Measurements from ENCODE around the gene GATD1.

DNA sequence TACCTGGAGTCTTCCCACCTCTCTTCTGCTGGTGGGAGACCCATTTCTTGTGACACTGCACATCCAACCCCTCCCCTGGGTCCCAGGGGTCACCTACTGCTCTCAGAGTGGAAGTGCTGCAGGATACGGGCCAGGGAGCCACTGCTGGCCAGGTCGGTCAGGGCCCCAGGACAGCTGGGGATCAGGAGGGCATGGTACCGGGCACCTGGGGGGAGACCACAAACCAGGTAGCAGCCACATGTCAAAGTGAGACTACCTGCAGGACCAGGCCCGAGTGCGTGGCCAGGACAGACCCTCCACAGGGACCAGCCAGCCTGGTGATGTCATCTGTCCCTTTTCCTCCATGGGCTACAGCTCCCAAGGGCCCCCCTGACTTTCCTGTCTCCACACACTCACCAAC lies 3.9 kb downstream of the GATD1 start:
- TF ChIP-seq, protein P1, sequence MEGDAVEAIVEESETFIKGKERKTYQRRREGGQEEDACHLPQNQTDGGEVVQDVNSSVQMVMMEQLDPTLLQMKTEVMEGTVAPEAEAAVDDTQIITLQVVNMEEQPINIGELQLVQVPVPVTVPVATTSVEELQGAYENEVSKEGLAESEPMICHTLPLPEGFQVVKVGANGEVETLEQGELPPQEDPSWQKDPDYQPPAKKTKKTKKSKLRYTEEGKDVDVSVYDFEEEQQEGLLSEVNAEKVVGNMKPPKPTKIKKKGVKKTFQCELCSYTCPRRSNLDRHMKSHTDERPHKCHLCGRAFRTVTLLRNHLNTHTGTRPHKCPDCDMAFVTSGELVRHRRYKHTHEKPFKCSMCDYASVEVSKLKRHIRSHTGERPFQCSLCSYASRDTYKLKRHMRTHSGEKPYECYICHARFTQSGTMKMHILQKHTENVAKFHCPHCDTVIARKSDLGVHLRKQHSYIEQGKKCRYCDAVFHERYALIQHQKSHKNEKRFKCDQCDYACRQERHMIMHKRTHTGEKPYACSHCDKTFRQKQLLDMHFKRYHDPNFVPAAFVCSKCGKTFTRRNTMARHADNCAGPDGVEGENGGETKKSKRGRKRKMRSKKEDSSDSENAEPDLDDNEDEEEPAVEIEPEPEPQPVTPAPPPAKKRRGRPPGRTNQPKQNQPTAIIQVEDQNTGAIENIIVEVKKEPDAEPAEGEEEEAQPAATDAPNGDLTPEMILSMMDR (IDR thresholded peaks at IDR 0.05 in 2 of 3, conservative IDR thresholded peaks at IDR 0.05 in 1 of 3; ENCODE audit: borderline replicate concordance in 1 of 3, insufficient read depth in 1 of 3, low read depth in 2 of 3, low read length in 2 of 3): no peak
- TF ChIP-seq POLR2AphosphoS5 (IDR thresholded peaks at IDR 0.05; ENCODE audit: low read depth, low read length) (no peak), EZH2phosphoT487 (IDR thresholded peaks at IDR 0.05; ENCODE audit: borderline replicate concordance) (no peak), EZH2 (IDR thresholded peaks at IDR 0.05) (no peak), POLR2A (IDR thresholded peaks at IDR 0.05; ENCODE audit: borderline replicate concordance, extremely low read depth, insufficient read depth, insufficient read length) (no peak), SP1 (IDR thresholded peaks at IDR 0.05; ENCODE audit: low read depth) (no peak), ZFX (IDR thresholded peaks at IDR 0.05) (no peak), FOSL1 (IDR thresholded peaks at IDR 0.05; ENCODE audit: low read depth) (no peak), CEBPB (IDR thresholded peaks at IDR 0.05; ENCODE audit: low read depth) (no peak), EGR1 (IDR thresholded peaks at IDR 0.05; ENCODE audit: low read depth) (no peak), ELF1 (IDR thresholded peaks at IDR 0.05; ENCODE audit: borderline replicate concordance, low read depth) (no peak)
- TF ChIP-seq, protein P2, sequence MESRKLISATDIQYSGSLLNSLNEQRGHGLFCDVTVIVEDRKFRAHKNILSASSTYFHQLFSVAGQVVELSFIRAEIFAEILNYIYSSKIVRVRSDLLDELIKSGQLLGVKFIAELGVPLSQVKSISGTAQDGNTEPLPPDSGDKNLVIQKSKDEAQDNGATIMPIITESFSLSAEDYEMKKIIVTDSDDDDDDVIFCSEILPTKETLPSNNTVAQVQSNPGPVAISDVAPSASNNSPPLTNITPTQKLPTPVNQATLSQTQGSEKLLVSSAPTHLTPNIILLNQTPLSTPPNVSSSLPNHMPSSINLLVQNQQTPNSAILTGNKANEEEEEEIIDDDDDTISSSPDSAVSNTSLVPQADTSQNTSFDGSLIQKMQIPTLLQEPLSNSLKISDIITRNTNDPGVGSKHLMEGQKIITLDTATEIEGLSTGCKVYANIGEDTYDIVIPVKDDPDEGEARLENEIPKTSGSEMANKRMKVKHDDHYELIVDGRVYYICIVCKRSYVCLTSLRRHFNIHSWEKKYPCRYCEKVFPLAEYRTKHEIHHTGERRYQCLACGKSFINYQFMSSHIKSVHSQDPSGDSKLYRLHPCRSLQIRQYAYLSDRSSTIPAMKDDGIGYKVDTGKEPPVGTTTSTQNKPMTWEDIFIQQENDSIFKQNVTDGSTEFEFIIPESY (IDR thresholded peaks at IDR 0.05; ENCODE audit: extremely low read depth, insufficient replicate concordance, low read length): no peak
